Gastrocnemius medialis (tissue), 4 donors: ENCODE measurements around the gene MACROD2. TPM values are rescaled to one million over a fixed set of nuclear protein-coding genes. Genes with fewer than 3 reads are reported as not detected.

Experiments
- ATAC-seq, 2 donors: fragments of 150-250 bp; one replicate each; pipeline ENCODE4 v1.9.1; 2016
- DNase-seq, 2 donors: peaks; one replicate each; pipeline ENCODE4 v3.0.0-alpha.2; 2019
- H3K27ac ChIP-seq, 4 donors: fragments of 200-600 bp; sonication (generic); 1 replicate in 1 of 4; 2 replicates in 3 of 4; pipeline ENCODE4 v1.5.1; 2016 to 2018; ENCODE audit warnings: mild to moderate bottlenecking in 2 of 4, moderate library complexity in 1 of 4
- H3K27me3 ChIP-seq, 3 donors: fragments of 200-600 bp; sonication (generic) in 2 of 3; 1 replicate in 1 of 3; 2 replicates in 2 of 3; pipeline versions ENCODE4 v1.5.1 to v1.6.0; 2016 to 2019; ENCODE audit warnings: mild to moderate bottlenecking in 1 of 3, moderate library complexity in 1 of 3
- H3K36me3 ChIP-seq, 2 donors: fragments of 200-600 bp; sonication (generic) in 1 of 2; one replicate each; pipeline ENCODE4 v1.5.1; 2017 to 2018
- H3K4me1 ChIP-seq, 2 donors: fragments of 200-600 bp; sonication (generic) in 1 of 2; one replicate each; pipeline ENCODE4 v1.5.1; 2016 to 2017; ENCODE audit warnings: mild to moderate bottlenecking in 2 of 2
- H3K4me3 ChIP-seq, 4 donors: fragments of 200-600 bp; sonication (generic) in 3 of 4; 1 replicate in 1 of 4; 2 replicates in 3 of 4; pipeline ENCODE4 v1.5.1; 2016 to 2019; ENCODE audit warnings: mild to moderate bottlenecking in 2 of 4
- H3K9me3 ChIP-seq, 3 donors: fragments of 200-600 bp; sonication (generic) in 2 of 3; 1 replicate in 1 of 3; 2 replicates in 2 of 3; pipeline ENCODE4 v1.5.1; 2016 to 2019
- CTCF ChIP-seq, 5 experiments: fragments of 450-650 bp in 3 of 5; fragments of 200-600 bp in 2 of 5; sonication (generic) in 2 of 5; IDR thresholded peaks in 4 of 5; conservative IDR thresholded peaks in 1 of 5; 1 replicate in 4 of 5; 2 replicates in 1 of 5; pipeline ENCODE4 v1.5.1; 2016 to 2019; ENCODE audit warnings: antibody characterized with exemption in 5 of 5, mild to moderate bottlenecking in 3 of 5, moderate library complexity in 3 of 5
- POLR2A ChIP-seq, 2 donors: fragments of 450-650 bp; IDR thresholded peaks; one replicate each; pipeline ENCODE4 v1.6.1; 2017; ENCODE audit warnings: antibody characterized with exemption in 2 of 2, mild to moderate bottlenecking in 2 of 2, moderate library complexity in 2 of 2
- in situ Hi-C, 4 donors: fragments of 200-750 bp; cut with MboI; loops; one replicate each; pipeline versions ENCODE4 v1.15.0 to v1.8.0; 2017; ENCODE audit warnings: low sequenced_read_pairs in 4 of 4
- intact Hi-C: fragments of 100-400 bp; cut with DNase I; formaldehyde crosslinking; loops from one replicate; pipeline ENCODE4 v1.15.1; 2023; ENCODE audit warnings: low total_unique reads
- total RNA-seq, 4 donors: library from RNA; depleted of rRNA; stranded (reverse); fragments of >200 nt; gene quantifications; one replicate each; pipeline versions ENCODE4 v1.1.0 to v1.2.3, GENCODE V29; 2016

MACROD2 gene
- total RNA-seq, 4 donors from 2014 or later: 1.8 to 10.2 (median 3.6) TPM

DNA sequence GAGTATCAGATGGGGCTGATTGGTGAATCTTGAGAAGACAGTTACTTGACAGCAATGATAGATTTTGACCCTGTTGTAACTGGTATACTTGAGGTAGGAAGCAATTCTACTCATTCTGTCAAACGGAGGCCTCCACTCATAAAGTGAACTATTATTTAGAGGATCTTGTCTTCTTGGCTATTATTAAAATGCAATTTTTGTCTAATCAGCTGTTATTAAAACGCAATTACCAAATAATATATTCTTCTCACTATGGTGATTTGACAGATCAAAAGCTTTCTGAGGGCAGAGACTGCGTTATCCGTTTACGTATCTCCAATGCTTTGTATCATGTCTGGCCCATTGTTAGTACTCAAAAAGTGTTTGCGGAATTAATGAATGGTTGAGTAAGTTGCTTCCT, 120.7 kb downstream of the MACROD2 start:
- Histone ChIP-seq H3K27ac (no peak overlapping the region), H3K4me1 (no peaks in the 10 kb centered on the region), H3K27me3 (no peaks in the 10 kb centered on the region), H3K9me3 (no peaks in the 10 kb centered on the region), H3K4me3 (no peak overlapping the region), H3K36me3 (no peaks in the 10 kb centered on the region)
- TF ChIP-seq POLR2A (IDR thresholded peaks at IDR 0.05): no peak
- no peak for TF ChIP-seq CTCF (IDR thresholded peaks at IDR 0.05 in 4 of 5, conservative IDR thresholded peaks at IDR 0.05 in 1 of 5)
- in situ Hi-C loops (no loop called here), intact Hi-C loops (no loop called here)
- DNase-seq: no peak
- no peak for ATAC-seq

GRCh38 chr20:14117768-14118167, 122.5 kb downstream of the MACROD2 start:
- H3K4me3 ChIP-seq: no peak overlapping the region
- H3K36me3 ChIP-seq: no peaks in the 10 kb centered on the region
- DNase-seq: no peak
- in situ Hi-C loops: no loop called here
- no peaks in the 10 kb centered on the region for H3K4me1 ChIP-seq
- no peak overlapping the region for H3K27ac ChIP-seq
- intact Hi-C loops: no loop called here
- no peak for ATAC-seq
- H3K27me3 ChIP-seq: no peaks in the 10 kb centered on the region
- no peaks in the 10 kb centered on the region for H3K9me3 ChIP-seq
- no peak for TF ChIP-seq CTCF (IDR thresholded peaks at IDR 0.05 in 4 of 5, conservative IDR thresholded peaks at IDR 0.05 in 1 of 5)
- no peak for TF ChIP-seq POLR2A (IDR thresholded peaks at IDR 0.05)

GRCh38 chr20:14126856-14127255, 131.5 kb downstream of the MACROD2 start:
- Histone ChIP-seq H3K27ac (no peak overlapping the region), H3K9me3 (no peaks in the 10 kb centered on the region), H3K4me3 (no peak overlapping the region), H3K4me1 (no peaks in the 10 kb centered on the region), H3K36me3 (no peaks in the 10 kb centered on the region), H3K27me3 (no peaks in the 10 kb centered on the region)
- in situ Hi-C loops (no loop called here), intact Hi-C loops (no loop called here)
- DNase-seq: no peak
- no peak for TF ChIP-seq POLR2A (IDR thresholded peaks at IDR 0.05)
- no peak for TF ChIP-seq CTCF (IDR thresholded peaks at IDR 0.05 in 4 of 5, conservative IDR thresholded peaks at IDR 0.05 in 1 of 5)
- ATAC-seq: no peak

- H3K36me3 ChIP-seq: no peaks in the 10 kb centered on the region
- ATAC-seq: no peak
- H3K9me3 ChIP-seq: no peaks in the 10 kb centered on the region
- no peak overlapping the region for H3K27ac ChIP-seq
- DNase-seq: no peak
- intact Hi-C loops: no loop called here
- no peaks in the 10 kb centered on the region for H3K4me1 ChIP-seq
- H3K4me3 ChIP-seq: no peak overlapping the region
- no peaks in the 10 kb centered on the region for H3K27me3 ChIP-seq
- in situ Hi-C loops: no loop called here
- TF ChIP-seq POLR2A (IDR thresholded peaks at IDR 0.05): no peak
- no peak for TF ChIP-seq CTCF (IDR thresholded peaks at IDR 0.05 in 4 of 5, conservative IDR thresholded peaks at IDR 0.05 in 1 of 5)
Measured at GRCh38 chr20:14127514-14128223, 132.4 kb downstream of the MACROD2 start.

- no peaks in the 10 kb centered on the region for H3K27me3 ChIP-seq
- no peaks in the 10 kb centered on the region for H3K9me3 ChIP-seq
- TF ChIP-seq CTCF (IDR thresholded peaks at IDR 0.05 in 4 of 5, conservative IDR thresholded peaks at IDR 0.05 in 1 of 5) (no peak), POLR2A (IDR thresholded peaks at IDR 0.05) (no peak)
- in situ Hi-C loops: no loop called here
- no peak for DNase-seq
- H3K4me1 ChIP-seq: no peaks in the 10 kb centered on the region
- no peak for ATAC-seq
- H3K36me3 ChIP-seq: no peaks in the 10 kb centered on the region
- no peak overlapping the region for H3K4me3 ChIP-seq
- intact Hi-C loops: no loop called here
- no peak overlapping the region for H3K27ac ChIP-seq
Measured at GRCh38 chr20:14134004-14134403, 138.7 kb downstream of the MACROD2 start.
